ENCODE results near the gene CHI3L1. TPM values are rescaled to one million over a fixed set of nuclear protein-coding genes. Genes with fewer than 3 reads are reported as not detected.
A peak's percentile ranks its signal among the peaks of the same experiment; 100 is the strongest.
"Not testable (repeated sequence)": the region's sequence is repeated elsewhere in the genome, so short reads cannot be mapped to it uniquely, and the experiment has no call there.

The CHI3L1 gene
- 1 to 10 TPM in 2 of 4 donors, not detected in 2; 1.9 to 2.5 TPM for total RNA-seq

DNA sequence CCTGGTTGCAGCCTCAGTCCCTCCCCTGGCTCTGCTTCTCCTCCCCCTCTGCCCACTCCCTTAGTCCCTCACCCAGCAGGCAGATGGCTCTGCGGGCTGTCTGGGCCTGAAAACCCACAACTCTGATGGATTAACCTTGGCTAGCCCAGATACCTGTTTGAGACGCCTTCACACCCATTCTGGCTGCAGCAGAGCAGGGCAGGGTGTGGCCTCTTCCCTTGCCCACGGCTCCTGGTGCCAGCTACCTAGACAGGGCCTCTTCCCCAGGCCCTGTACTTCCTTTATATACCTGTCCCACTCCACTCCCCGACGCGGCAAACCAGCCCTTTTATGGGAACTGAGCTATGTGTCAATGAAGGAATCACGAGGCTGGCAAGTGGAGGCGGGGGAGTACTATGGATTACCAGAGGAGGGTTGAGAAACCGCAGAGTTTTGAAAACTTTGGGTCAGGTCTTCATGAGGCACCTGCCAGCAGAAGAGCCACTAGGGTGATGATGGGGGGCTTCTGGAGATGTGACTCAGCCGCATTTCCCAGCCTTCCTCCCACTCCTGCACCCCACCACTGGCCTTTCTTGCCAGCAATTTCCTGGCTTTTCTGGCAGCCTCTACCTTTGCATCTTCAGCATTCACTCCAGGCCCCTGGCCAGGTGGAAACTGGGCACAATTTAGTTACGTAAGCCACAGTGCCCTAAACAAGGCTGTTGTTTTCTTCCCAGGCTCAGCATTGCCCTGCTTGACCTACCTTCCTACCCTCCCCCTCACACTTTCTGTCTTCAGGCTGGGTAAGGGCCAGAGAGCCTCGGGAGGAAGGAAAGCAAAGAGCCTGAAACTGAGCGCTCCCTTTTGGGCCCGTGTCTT, at the start of gene CHI3L1:
CHI3L1 (minus strand) TSS at position 259 of the 858 bp plus-strand sequence; CDS start at position 178, 81 bp downstream.
- H3K27ac ChIP-seq, result peak within 1 kb of the TSS in 1 of 4 donors; percentile 39
- no peaks in the 10 kb centered on the region for H3K36me3 ChIP-seq
- no peaks in the 10 kb centered on the region for H3K9me3 ChIP-seq
- H3K4me3 ChIP-seq, result no peak within 1 kb of the TSS
- no peaks in the 10 kb centered on the region for H3K4me1 ChIP-seq
- peak in 1 of 3 donors; percentile 40 for DNase-seq
- TF ChIP-seq POLR2A (IDR thresholded peaks at IDR 0.05), result no peak
- TF ChIP-seq, protein P1, sequence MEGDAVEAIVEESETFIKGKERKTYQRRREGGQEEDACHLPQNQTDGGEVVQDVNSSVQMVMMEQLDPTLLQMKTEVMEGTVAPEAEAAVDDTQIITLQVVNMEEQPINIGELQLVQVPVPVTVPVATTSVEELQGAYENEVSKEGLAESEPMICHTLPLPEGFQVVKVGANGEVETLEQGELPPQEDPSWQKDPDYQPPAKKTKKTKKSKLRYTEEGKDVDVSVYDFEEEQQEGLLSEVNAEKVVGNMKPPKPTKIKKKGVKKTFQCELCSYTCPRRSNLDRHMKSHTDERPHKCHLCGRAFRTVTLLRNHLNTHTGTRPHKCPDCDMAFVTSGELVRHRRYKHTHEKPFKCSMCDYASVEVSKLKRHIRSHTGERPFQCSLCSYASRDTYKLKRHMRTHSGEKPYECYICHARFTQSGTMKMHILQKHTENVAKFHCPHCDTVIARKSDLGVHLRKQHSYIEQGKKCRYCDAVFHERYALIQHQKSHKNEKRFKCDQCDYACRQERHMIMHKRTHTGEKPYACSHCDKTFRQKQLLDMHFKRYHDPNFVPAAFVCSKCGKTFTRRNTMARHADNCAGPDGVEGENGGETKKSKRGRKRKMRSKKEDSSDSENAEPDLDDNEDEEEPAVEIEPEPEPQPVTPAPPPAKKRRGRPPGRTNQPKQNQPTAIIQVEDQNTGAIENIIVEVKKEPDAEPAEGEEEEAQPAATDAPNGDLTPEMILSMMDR (IDR thresholded peaks at IDR 0.05), result no peak
- no peaks in the 10 kb centered on the region for H3K27me3 ChIP-seq

DNA sequence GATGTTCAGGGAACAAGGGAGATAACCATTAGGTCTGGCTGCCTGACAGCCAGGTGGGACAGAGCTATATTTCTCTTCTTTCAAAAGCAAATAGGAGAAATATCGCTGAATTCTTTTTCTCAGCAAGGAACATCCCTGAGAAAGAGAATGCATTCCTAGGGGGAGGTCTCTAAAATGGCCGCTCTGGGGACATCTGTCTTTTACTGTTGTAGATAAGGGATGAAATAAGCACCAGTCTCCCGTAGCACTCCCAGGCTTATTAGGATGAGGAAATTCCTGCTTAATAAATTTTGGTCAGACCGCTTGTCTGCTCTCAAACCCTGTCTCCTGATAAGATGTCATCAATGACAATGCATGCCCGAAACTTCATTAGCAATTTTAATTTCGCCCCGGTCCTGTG, 48.4 kb upstream of the CHI3L1 start:
- not testable (repeated sequence) for H3K9me3 ChIP-seq, H3K27me3 ChIP-seq, H3K36me3 ChIP-seq, H3K4me3 ChIP-seq, H3K27ac ChIP-seq, H3K4me1 ChIP-seq, DNase-seq

DNA sequence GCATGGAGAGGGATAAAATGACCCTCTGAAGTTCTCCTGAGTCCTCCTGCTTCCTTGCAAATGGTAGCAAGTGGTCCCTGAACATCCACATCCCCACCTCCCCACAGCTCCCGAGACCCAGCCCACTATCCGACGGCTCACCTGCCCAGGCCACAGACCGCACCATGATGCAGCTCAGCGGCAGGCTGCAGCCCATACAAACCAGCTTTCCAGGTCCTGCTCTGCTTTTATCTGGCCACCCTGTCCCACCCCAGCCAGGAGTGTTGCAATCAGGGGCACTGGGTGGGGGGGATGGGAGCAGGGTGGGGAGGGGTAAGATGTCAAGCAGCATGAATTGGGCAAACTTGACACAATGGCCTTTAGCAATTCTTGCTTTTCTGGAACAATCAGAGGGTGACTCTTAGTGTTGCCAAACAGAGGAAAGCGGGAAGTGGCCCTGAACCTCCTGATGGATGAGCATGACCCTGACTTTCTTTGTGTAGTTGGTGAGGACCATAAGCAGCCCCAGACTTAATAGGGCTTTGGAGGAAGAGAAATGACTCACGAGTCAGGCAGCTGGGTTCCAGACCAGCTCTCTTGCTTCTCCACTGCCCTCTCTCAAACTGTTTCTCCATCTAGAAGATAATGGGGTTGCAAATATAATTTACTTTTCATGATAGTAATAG, 43.1 kb upstream of the CHI3L1 start, which contains the start of gene CHIT1:
CHIT1 (minus strand) TSS at position 203 of the 665 bp plus-strand sequence; CDS start at position 166, 37 bp downstream.
- no peaks in the 10 kb centered on the region for H3K4me1 ChIP-seq
- no peak for TF ChIP-seq POLR2A (IDR thresholded peaks at IDR 0.05)
- TF ChIP-seq, protein P1 (IDR thresholded peaks at IDR 0.05), result no peak
- no peak within 1 kb of the TSS for H3K4me3 ChIP-seq
- peaks cover 0 to 2% (median 0%) of the 10 kb centered on the region in 4 donors for H3K9me3 ChIP-seq
- no peaks in the 10 kb centered on the region for H3K27me3 ChIP-seq
- no peak for DNase-seq
- no peaks in the 10 kb centered on the region for H3K36me3 ChIP-seq
- no peak within 1 kb of the TSS for H3K27ac ChIP-seq

DNA sequence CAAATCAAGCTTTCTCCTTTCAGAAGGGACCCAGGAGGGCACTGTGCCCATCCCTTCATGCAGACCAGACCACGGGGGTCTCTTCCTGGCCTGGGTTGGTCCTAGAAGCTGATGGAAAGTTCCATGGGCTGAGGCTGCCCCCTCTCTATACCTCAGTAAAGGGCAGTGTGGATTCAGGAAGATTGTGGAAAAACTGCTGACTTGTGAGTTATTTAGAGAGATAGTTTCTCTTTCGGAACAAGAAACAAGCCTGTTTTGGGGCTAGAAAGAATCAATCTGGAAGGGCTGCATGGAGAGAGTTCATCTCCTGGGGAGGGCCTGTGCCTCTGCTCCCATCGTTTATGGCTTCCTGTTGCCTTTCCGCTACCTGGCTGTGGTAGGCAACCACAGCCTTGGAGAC, 42.2 kb upstream of the CHI3L1 start:
- DNase-seq, result no peak
- H3K4me3 ChIP-seq, result no peak overlapping the region
- H3K36me3 ChIP-seq, result no peaks in the 10 kb centered on the region
- TF ChIP-seq POLR2A (IDR thresholded peaks at IDR 0.05), result no peak
- TF ChIP-seq, protein P1 (IDR thresholded peaks at IDR 0.05), result no peak
- H3K27me3 ChIP-seq, result no peaks in the 10 kb centered on the region
- H3K4me1 ChIP-seq, result no peaks in the 10 kb centered on the region
- H3K9me3 ChIP-seq, result no peaks in the 10 kb centered on the region
- H3K27ac ChIP-seq, result no peak overlapping the region

DNA sequence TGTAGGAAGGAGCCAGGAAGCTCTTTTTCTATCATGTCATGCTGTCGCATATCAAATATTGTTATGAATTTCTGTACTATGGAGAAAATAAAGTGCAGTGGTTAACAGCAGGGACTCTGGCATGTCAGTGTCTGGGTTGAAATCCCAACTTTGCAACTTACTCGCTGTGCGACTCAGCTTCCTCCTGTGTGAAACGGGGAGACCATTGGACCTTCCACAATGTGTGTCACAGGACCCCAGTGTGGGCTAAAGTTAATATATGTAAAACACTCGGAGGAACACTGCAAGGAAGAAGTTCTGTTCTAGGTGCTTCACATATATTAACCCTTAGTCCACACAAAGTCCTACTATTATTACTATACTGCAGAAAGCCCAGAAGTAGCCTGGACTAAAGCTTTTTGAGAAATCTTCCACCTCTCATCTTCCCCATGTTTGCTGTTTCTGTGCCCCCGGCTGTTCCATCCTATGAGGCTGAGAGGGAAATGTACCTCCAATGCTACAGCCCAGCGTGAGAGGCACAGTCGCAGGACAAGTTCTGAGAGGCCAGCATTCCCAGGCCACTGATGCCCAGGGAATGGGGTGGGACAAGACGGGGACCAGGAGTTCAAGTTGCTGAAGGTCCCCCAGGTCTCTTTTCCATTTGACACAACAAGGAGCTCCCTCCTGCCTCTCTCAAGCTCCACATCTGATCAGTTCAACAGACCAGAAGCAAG, 41.0 kb upstream of the CHI3L1 start:
- TF ChIP-seq, protein P1 (IDR thresholded peaks at IDR 0.05), result no peak
- no peak for TF ChIP-seq POLR2A (IDR thresholded peaks at IDR 0.05)
- DNase-seq, result no peak
- H3K27me3 ChIP-seq, result no peaks in the 10 kb centered on the region
- H3K36me3 ChIP-seq, result no peaks in the 10 kb centered on the region
- no peaks in the 10 kb centered on the region for H3K4me1 ChIP-seq
- no peaks in the 10 kb centered on the region for H3K9me3 ChIP-seq
- no peak overlapping the region for H3K27ac ChIP-seq
- no peak overlapping the region for H3K4me3 ChIP-seq
